ENCODE data around the gene ANKRD11.
"Not testable (repeated sequence)": the region's sequence is repeated elsewhere in the genome, so short reads cannot be mapped to it uniquely, and the experiment has no call there.

GRCh38 chr16:89267746-89268145, 222.6 kb downstream of the ANKRD11 start:
- TF ChIP-seq POLR2A (IDR thresholded peaks at IDR 0.05; ENCODE audit: low read length); GATA1 (IDR thresholded peaks at IDR 0.05; ENCODE audit: low read depth, low read length): not testable (repeated sequence)
